Omental fat pad (tissue), 4 donors: Measurements from ENCODE around the gene ASB3. TPM values are rescaled to one million over a fixed set of nuclear protein-coding genes. Genes with fewer than 3 reads are reported as not detected.

ENCODE experiments used
- ATAC-seq: fragments of 150-250 bp; one replicate; pipeline ENCODE4 v1.9.1; 2016; ENCODE audit warnings: mild to moderate bottlenecking, moderate library complexity; ENCODE audit not compliant: low FRiP score
- DNase-seq: peaks from one replicate; pipeline ENCODE4 v3.0.0-alpha.2; 2019; ENCODE audit warnings: low spot score
- CTCF ChIP-seq, 3 donors: fragments of 450-650 bp; IDR thresholded peaks; one replicate each; pipeline ENCODE4 v1.5.1; 2016 to 2017; ENCODE audit warnings: antibody characterized with exemption in 3 of 3, mild to moderate bottlenecking in 3 of 3, moderate library complexity in 2 of 3
- total RNA-seq, 4 donors: library from RNA; depleted of rRNA; stranded (reverse); fragments of >200 nt; gene quantifications; one replicate each; pipeline ENCODE4 v1.1.0, GENCODE V29; 2016

Gene ASB3
- total RNA-seq, 4 donors from 2014 or later, result 7.0 to 24.9 (median 12.0) TPM

DNA sequence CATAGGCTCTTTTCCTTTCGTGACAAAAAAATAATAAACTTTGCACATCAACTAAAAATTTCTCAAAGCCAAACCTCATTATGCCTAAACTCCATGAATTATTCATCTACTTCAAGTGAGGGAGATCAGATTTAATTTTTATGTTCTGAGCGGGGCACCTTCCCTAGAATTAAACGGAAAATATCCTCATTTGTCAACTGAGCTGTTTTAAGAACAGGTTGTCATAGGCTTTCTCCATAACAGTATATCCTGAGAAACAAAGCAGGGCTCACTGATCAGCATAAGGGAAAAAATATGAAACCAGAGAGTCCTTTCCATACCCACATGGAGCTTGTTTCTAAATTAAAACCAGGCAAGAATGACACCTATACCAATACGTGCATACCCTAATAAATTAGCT lies 150.6 kb downstream of the ASB3 start:
- TF ChIP-seq CTCF (IDR thresholded peaks at IDR 0.05), result no peak
- ATAC-seq, result no peak
- no peak for DNase-seq

DNA sequence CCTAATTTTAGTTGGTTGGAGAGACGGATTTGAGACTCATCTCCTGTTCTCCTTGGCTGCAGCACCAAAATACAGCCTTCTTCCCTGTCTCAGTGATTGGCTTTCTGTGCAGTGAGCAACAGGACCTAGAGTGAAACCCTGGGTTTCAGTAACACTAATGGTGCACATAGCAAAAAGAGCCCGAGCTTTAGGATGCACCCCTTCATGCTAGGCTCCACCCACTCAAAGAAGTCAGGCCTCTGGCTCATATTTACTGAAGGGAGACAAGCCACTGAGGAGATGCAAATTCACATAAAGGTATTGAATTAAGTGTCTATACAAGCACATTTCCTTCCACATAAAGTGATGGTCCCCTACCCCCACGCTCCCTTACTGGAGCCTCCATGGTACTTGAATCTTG lies 151.1 kb downstream of the ASB3 start:
- no peak for TF ChIP-seq CTCF (IDR thresholded peaks at IDR 0.05)
- no peak for DNase-seq
- ATAC-seq, result no peak

GRCh38 chr2:53633441-53633840 lies 153.3 kb downstream of the ASB3 start:
- DNase-seq (no peak), ATAC-seq (no peak)
- no peak for TF ChIP-seq CTCF (IDR thresholded peaks at IDR 0.05)

- TF ChIP-seq CTCF (IDR thresholded peaks at IDR 0.05), result no peak
- ATAC-seq (no peak), DNase-seq (no peak)
Observed at GRCh38 chr2:53632714-53633113, 154.0 kb downstream of the ASB3 start.

DNA sequence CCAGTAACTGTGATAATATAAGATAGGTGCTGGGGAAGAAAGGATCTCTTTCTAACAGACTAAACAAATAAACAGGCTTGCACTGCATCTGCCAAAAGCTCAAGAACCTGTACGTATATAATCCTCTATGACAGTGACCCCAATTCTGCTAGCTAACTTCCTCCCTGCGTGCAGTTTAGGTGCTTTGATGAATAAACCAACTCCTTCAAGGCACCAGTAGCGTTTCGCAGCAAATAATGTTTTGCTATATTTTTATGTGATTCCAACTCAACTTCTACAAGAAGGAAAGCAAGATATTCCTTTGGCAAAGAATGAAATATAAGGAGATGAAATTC lies 154.7 kb downstream of the ASB3 start:
- DNase-seq (no peak), ATAC-seq (no peak)
- no peak for TF ChIP-seq CTCF (IDR thresholded peaks at IDR 0.05)

DNA sequence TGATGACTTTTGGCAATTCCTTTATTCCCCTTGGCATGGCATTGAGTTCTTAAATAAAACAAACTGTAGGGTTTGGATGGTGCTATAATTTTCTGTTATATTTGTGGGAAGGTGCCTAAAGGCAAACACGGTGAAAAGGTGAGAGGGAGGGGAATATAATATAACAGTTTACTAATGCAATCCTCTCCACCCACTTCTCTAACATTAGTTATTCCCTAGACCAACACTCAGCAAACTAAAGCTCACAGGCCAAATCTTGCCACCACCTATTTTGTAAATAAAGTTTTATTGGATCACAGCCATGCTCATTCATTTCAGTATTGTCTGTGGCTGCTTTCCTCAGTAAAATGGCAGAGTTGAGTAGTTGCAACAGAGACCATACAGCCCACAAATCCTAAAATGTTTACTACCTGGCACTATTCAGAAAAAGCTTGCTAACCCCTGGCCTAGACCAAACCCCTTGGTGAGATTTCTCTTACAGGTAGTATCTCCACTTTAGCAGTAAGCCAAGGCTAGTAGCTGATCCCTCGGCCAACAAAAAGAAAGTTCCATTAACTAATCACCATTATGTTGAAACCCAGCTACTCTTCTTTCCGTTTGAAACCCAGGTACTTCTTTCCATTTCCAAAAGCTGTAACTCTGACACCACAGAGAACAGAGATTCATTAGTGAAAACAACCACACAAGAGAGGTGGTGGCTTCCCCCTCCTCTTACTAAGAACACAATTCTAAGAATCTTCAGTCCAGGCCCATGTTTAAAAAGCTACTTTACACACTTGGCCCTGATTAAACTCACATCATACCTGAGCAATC lies 155.2 kb downstream of the ASB3 start:
- ATAC-seq (no peak), DNase-seq (no peak)
- no peak for TF ChIP-seq CTCF (IDR thresholded peaks at IDR 0.05)

GRCh38 chr2:53630026-53630606 lies 156.6 kb downstream of the ASB3 start:
- DNase-seq, result no peak
- no peak for TF ChIP-seq CTCF (IDR thresholded peaks at IDR 0.05)
- no peak for ATAC-seq
